ENCODE data around the gene BRINP2.

Gene BRINP2

DNA sequence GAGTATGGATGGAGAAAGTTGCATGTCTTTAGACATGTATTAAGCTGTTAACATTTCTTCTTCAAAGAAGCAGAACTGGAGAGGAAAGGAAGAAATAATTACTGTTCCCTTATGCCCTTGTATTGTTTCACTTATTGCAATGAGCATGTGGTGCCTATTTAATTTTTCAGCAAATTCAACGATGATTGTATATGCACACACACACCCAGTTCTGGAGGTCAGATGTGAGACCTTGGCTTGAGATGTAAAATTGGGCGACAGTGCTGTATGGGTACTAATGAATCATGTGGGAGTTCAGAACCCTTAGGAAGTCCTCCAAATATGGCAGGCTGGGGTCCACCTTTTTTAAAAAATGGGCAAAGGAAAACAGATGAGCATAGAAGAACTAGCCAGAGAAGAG, 27.5 kb downstream of the BRINP2 start:
- TF ChIP-seq, protein P1, sequence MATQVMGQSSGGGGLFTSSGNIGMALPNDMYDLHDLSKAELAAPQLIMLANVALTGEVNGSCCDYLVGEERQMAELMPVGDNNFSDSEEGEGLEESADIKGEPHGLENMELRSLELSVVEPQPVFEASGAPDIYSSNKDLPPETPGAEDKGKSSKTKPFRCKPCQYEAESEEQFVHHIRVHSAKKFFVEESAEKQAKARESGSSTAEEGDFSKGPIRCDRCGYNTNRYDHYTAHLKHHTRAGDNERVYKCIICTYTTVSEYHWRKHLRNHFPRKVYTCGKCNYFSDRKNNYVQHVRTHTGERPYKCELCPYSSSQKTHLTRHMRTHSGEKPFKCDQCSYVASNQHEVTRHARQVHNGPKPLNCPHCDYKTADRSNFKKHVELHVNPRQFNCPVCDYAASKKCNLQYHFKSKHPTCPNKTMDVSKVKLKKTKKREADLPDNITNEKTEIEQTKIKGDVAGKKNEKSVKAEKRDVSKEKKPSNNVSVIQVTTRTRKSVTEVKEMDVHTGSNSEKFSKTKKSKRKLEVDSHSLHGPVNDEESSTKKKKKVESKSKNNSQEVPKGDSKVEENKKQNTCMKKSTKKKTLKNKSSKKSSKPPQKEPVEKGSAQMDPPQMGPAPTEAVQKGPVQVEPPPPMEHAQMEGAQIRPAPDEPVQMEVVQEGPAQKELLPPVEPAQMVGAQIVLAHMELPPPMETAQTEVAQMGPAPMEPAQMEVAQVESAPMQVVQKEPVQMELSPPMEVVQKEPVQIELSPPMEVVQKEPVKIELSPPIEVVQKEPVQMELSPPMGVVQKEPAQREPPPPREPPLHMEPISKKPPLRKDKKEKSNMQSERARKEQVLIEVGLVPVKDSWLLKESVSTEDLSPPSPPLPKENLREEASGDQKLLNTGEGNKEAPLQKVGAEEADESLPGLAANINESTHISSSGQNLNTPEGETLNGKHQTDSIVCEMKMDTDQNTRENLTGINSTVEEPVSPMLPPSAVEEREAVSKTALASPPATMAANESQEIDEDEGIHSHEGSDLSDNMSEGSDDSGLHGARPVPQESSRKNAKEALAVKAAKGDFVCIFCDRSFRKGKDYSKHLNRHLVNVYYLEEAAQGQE (IDR thresholded peaks at IDR 0.05; ENCODE audit: low read depth) = no peak
- TF ChIP-seq CREB1 (IDR thresholded peaks at IDR 0.05; ENCODE audit: low read depth) (no peak), RAD21 (IDR thresholded peaks at IDR 0.05; ENCODE audit: low read depth) (no peak), NFIC (IDR thresholded peaks at IDR 0.05) (no peak), CEBPB (IDR thresholded peaks at IDR 0.05) (no peak)

DNA sequence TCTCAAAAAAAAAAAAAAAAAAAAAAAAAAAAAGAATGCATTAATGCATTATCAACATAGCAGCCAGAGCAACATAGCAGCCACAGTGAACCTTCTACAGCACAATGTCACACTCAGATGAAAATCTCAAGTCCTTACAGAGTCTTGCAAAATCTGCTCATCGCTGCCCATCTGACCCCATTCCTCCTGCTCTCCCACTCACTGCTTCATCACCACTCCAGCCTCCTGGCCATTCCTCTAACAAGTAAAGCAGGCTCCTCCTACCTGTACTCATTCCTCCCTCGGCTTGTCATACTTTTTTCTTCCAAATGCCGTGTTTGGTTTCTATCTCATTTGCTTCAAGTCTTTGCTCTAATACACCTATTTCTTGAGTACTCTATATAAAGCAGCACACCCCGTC, 29.5 kb downstream of the BRINP2 start:
- no peak for TF ChIP-seq CEBPB (IDR thresholded peaks at IDR 0.05)
- TF ChIP-seq, protein P2, sequence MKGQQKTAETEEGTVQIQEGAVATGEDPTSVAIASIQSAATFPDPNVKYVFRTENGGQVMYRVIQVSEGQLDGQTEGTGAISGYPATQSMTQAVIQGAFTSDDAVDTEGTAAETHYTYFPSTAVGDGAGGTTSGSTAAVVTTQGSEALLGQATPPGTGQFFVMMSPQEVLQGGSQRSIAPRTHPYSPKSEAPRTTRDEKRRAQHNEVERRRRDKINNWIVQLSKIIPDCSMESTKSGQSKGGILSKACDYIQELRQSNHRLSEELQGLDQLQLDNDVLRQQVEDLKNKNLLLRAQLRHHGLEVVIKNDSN (IDR thresholded peaks at IDR 0.05) = no peak
- no peak for TF ChIP-seq NFIC (IDR thresholded peaks at IDR 0.05)

DNA sequence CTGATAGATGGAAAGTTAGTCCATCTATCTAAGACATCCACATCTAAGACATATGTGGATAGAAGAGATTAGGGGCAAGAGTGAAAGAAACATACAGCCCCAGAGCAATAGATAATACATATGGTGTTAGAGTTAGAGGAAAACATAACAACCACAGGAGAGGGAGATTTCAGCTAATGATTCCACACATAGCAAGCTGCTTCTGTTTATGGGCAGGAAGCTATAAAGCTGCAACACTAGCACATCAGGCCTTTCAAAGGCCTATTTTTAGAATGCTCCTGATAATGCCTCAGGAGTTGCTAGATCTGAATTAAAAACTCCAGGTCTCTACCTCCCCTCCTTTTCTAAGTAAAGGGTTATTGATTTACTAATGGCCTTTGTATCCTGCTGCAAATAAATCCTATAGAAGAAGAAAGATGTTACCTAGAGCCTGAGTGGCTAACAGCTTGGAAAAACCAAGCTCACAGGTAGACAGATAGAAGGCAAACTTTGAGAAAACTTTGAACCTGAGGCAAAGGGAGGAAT, 36.1 kb downstream of the BRINP2 start:
- TF ChIP-seq, protein P1 (IDR thresholded peaks at IDR 0.05; ENCODE audit: low read depth) = no peak
- TF ChIP-seq EGR1 (IDR thresholded peaks at IDR 0.05) = no peak
- TF ChIP-seq EP300 (IDR thresholded peaks at IDR 0.05; ENCODE audit: borderline replicate concordance) = no peak
- no peak for TF ChIP-seq ZBTB7A (IDR thresholded peaks at IDR 0.05; ENCODE audit: low read depth)
- TF ChIP-seq FOXM1 (IDR thresholded peaks at IDR 0.05; ENCODE audit: borderline replicate concordance, low read depth) = no peak
- TF ChIP-seq, protein P3, sequence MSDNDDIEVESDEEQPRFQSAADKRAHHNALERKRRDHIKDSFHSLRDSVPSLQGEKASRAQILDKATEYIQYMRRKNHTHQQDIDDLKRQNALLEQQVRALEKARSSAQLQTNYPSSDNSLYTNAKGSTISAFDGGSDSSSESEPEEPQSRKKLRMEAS (IDR thresholded peaks at IDR 0.05) = no peak
- TF ChIP-seq NFIC (IDR thresholded peaks at IDR 0.05) = no peak
- TF ChIP-seq TAF1 (IDR thresholded peaks at IDR 0.05; ENCODE audit: low read depth) = no peak
- TF ChIP-seq TEAD4 (IDR thresholded peaks at IDR 0.05) = no peak
- no peak for TF ChIP-seq YY1 (IDR thresholded peaks at IDR 0.05; ENCODE audit: low read depth)
- TF ChIP-seq, protein P2 (IDR thresholded peaks at IDR 0.05) = no peak
- TF ChIP-seq TCF12 (IDR thresholded peaks at IDR 0.05; ENCODE audit: low read depth) = no peak

DNA sequence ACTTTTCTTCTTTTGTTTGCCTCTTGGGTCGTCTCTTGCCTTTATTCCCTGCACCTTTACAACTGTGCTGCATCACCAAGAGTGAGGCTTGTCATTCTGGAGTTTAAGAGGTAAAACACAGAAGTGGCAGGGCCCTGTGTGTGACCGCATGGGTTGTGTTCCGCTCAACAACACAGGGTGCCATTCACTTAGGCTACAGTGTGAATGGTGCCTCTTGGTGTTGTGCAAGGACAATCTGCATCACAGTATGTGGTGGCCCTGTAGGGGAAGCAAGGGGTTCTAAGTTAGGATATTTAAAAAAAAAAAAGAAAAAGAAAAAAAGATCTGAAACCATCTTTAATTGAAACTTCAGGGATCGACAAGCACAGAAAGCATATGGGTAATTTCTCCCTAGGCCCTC, 38.2 kb downstream of the BRINP2 start:
- TF ChIP-seq EGR1 (IDR thresholded peaks at IDR 0.05) = no peak
- no peak for TF ChIP-seq TEAD4 (IDR thresholded peaks at IDR 0.05)
- TF ChIP-seq FOXM1 (IDR thresholded peaks at IDR 0.05; ENCODE audit: borderline replicate concordance, low read depth) = no peak
- TF ChIP-seq CEBPB (IDR thresholded peaks at IDR 0.05) = no peak
- no peak for TF ChIP-seq EP300 (IDR thresholded peaks at IDR 0.05; ENCODE audit: borderline replicate concordance)
- no peak for TF ChIP-seq CREB1 (IDR thresholded peaks at IDR 0.05; ENCODE audit: low read depth)
- TF ChIP-seq, protein P2 (IDR thresholded peaks at IDR 0.05) = no peak
- no peak for TF ChIP-seq RAD21 (IDR thresholded peaks at IDR 0.05; ENCODE audit: low read depth)
- no peak for TF ChIP-seq YY1 (IDR thresholded peaks at IDR 0.05; ENCODE audit: low read depth)
- TF ChIP-seq NFIC (IDR thresholded peaks at IDR 0.05) = no peak

DNA sequence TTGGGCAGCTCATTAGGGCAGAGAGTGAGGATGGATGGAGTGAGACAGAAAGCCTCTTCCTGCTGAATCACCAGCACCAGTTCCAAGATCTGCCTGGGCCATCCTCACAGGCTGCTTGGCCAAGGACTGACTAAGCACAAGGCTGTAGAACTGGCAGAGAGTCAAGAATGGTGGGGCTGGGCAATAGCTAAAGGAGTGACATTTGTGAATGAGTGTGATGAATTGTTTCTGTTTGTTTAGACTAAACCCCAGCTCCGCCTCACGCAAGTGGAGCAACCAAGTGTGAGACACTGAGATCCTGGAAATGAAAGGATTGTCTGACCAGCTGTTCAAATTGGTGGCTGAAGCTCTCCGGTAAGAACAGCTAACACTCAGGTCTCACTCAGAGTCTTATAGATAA, 38.6 kb downstream of the BRINP2 start:
- TF ChIP-seq CREB1 (IDR thresholded peaks at IDR 0.05; ENCODE audit: low read depth) (no peak), ZBTB7A (IDR thresholded peaks at IDR 0.05; ENCODE audit: low read depth) (no peak), FOXM1 (IDR thresholded peaks at IDR 0.05; ENCODE audit: borderline replicate concordance, low read depth) (no peak), TEAD4 (IDR thresholded peaks at IDR 0.05) (no peak), YY1 (IDR thresholded peaks at IDR 0.05; ENCODE audit: low read depth) (no peak), NFIC (IDR thresholded peaks at IDR 0.05) (no peak), RAD21 (IDR thresholded peaks at IDR 0.05; ENCODE audit: low read depth) (no peak), EP300 (IDR thresholded peaks at IDR 0.05; ENCODE audit: borderline replicate concordance) (no peak), TAF1 (IDR thresholded peaks at IDR 0.05; ENCODE audit: low read depth) (no peak), EGR1 (IDR thresholded peaks at IDR 0.05) (no peak), CEBPB (IDR thresholded peaks at IDR 0.05) (no peak), TCF12 (IDR thresholded peaks at IDR 0.05; ENCODE audit: low read depth) (no peak)
- TF ChIP-seq, protein P2 (IDR thresholded peaks at IDR 0.05) = no peak
- TF ChIP-seq, protein P1 (IDR thresholded peaks at IDR 0.05; ENCODE audit: low read depth) = no peak
- TF ChIP-seq, protein P3 (IDR thresholded peaks at IDR 0.05) = no peak
